Measurements from ENCODE around the gene HOXA6. TPM values are rescaled to one million over a fixed set of nuclear protein-coding genes. Genes with fewer than 3 reads are reported as not detected.
A peak's percentile ranks its signal among the peaks of the same experiment; 100 is the strongest.

Gene HOXA6
- polyA plus RNA-seq, 1 donor = 5.6 TPM

- DNase-seq = no peak
Observed at GRCh38 chr7:27137640-27138315, 9.8 kb downstream of the HOXA6 start.

- no peak for DNase-seq
Observed at GRCh38 chr7:27134392-27134791, 13.2 kb downstream of the HOXA6 start.

- no peak for DNase-seq
Observed at GRCh38 chr7:27133409-27134231, 14.0 kb downstream of the HOXA6 start.

DNA sequence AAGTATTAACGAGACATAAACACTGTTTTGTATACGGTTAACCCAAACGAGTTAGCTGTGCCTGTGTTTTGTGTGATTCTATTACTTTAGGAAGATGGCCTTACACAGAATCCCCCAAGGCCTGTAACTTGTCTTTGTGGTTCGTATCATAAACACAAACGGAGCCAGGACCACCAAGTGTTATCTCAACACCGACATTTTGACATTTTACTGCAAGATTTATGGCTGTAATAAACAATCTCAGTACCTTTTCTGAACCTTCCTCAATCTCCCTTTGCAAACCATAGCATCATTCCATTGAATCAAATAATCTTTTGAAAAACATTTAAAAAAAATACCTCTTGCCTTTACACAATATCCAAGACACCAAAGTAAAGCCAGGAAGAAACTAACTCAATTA lies 14.6 kb downstream of the HOXA6 start:
- no peak for DNase-seq

DNA sequence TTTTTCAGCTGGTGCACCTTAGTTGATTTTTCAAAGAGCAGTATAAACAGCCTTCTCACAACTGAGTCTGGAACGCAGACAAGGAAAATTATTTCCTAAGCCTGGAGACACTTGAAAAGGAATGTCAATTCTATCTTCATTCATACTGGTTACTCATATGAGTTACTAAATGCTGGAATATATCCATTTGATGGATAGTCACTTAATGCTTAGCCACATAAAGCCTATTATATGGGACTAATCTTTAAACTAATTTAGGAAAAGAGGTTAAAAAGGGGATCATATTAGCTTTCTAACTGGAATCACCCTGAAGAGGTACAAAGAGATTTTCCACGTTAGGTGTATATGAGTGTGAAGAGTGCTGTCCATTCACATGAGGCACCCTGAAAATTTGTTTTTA lies 15.4 kb downstream of the HOXA6 start:
- DNase-seq = no peak

- no peak for DNase-seq
Observed at GRCh38 chr7:27131390-27131819, 16.2 kb downstream of the HOXA6 start.

DNA sequence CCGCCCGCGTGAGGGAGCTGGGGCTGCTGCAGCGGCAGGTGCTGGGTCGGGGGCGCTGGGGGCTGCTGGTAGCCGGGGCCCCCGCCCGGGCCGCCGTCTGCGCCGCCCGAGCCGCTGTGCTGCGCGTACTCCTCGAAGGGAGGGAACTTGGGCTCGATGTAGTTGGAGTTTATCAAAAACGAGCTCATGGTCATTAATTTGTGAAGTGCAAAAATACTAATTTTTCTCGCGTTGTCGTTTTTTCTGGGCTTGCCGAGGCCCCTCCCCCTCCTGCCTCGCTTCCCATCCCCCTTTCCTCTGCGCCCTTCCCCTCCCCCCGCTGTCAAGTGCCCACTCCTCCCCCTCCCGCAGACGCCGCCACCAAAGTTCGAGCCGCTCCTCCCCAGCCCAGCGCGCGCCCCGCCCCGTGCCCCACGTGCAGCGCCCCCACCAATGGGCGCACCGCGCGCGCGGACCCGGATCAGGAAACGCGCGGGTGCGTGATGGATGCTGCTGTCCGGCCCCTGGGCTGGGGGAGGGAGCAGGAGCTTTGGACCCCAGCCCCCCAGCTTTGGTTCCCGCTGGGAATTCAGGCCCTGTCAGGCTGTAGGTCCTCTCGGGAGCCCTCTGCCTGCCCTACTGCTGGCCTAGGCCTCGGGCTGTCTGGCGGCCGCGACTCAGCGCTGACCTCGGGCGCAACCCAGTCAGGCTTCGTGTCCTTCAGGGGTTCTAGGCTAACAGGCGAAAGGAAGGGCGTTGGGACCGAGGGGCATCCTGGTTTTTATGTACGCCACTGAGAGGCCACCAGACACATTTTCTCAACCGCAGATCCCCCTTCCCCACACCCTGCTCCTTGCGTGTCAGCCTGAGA lies 16.8 kb downstream of the HOXA6 start, which contains the start of gene HOXA4:
TSS of gene HOXA4 (minus strand) at position 218 of the 850 bp plus-strand sequence. CDS start at position 194, 24 bp downstream.
- DNase-seq = peak; percentile 95

- DNase-seq = no peak
Observed at GRCh38 chr7:27129729-27130539, 17.6 kb downstream of the HOXA6 start.

DNA sequence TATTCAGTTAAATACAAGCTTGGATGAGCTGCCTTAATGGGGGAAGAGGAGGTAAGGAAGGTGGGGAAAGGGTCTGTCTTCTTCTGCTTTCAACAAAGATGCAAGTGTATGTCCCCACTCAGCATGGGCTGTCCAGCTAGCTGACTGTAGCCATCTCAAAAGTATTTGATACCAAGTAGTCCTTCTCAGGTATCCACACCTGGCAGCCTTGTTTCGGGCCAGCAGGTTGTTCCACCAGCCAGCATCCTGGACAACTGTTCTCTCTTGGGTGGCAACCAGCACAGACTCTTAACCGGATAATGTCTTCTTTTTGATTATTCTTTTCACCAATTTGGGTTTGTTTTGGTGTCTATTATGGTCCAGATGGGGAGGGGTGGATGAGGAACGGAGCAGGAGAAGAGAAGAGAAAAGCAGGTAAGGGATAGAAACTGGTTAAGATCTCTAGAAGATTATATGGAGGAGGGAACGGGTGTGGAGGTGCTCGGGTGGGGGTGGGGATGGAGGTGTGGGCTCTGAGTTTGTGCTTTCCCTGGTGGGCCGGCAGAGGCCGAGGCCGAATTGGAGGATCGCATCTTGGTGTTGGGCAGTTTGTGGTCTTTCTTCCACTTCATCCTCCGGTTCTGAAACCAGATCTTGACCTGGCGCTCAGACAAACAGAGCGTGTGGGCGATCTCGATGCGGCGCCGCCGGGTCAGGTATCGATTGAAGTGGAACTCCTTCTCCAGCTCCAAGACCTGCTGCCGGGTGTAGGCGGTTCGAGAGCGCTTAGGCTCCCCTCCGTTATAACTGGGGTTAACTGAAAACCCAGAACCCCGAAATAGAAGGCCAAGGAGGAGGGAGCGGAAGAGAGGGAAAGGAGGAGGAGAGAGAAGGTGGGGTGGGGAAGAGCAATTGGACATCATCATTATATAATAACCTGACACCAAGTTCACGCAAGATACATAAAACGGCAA lies 18.5 kb downstream of the HOXA6 start:
- DNase-seq = no peak

DNA sequence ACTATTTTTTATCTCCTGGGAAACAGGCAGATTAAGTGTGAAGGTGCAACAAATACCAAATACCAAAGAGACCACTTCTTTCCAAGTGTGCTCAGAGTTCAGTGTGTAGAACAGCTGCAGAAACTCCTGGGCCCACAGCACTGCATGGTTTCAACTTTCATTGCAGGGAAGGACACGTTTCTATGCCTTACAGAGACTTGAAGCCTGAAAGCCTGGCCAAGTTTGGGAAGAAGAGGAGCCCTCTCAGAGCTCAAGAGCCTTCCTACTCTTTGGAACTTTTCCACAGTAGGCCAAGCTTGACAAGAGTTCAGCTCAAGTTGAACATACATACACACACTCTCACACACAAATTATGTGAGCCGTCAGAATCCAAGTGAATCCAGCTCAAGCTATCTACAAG lies 19.5 kb downstream of the HOXA6 start:
- no peak for DNase-seq

DNA sequence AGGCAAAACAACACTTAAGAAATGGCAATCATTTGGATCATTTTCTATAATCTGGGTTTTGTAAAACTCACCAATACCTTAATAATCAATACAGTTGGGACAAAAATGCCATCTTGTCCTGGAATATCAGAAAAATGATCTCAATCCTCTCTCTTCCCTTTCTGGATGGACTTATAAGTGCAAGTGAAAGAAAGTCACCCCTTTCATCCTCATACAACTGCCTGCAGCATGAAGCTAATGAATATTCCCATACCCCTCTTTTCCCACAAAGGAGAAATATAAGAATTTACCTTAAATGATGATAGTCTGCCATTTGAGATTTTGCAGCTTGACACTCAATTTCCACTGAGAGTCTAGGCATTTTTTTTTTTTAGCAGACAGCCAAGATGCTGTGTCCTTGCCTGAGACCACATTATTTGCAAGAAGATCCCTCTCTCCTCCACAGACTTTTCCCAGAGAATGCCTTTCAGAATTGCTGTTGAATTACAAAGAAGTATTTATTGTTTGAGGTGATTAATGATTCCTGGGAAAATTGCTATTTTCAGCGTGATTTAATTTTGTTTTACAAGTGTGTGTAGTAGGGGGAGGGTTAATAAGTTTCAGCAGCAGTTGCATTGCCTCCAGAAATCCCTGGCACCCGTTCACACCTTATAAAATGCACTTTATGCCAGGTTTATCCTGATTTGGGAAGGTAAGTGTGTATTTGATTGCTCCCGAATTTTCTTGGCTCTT lies 20.8 kb downstream of the HOXA6 start:
- DNase-seq = no peak

- DNase-seq = no peak
Observed at GRCh38 chr7:27125986-27126394, 21.6 kb downstream of the HOXA6 start.

DNA sequence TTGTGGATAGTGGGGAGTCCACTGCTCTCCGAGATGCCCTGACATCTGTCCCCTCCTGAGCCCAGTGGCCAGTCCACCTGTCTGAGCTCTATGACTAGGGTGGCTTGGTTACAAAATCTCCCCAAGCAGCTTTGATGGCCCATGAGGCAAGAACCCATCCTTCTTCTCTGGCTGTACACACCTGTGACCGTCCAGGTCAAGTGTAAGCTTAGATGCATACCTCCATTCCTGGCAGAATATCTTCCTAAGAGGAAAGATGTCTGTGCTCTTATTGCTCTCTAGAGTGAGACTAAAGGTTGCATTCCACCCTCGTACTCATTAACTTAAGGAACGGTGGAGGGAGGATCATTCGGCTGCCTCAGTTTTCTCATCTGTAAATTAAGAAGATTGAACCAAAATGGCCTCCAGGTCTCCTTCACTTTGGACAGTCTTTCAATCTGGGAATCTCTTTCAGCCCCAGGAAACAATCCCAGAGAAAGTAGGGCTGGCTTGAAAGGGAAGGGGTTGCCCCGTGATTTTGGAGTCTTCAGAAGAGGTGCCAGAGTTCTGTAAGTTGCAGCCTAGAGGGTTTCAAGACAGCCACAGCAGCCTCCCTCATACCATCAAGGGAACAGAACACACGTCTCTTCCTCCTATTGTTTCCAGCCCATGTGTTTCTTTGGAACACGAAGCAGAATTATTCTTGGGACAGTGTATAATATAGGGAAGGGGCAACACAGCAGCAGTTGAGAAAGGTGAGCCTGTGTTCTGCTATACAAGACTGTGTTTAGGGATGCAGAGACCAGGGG lies 22.5 kb downstream of the HOXA6 start:
- no peak for DNase-seq

- no peak for DNase-seq
Observed at GRCh38 chr7:27124096-27124901, 23.3 kb downstream of the HOXA6 start.

DNA sequence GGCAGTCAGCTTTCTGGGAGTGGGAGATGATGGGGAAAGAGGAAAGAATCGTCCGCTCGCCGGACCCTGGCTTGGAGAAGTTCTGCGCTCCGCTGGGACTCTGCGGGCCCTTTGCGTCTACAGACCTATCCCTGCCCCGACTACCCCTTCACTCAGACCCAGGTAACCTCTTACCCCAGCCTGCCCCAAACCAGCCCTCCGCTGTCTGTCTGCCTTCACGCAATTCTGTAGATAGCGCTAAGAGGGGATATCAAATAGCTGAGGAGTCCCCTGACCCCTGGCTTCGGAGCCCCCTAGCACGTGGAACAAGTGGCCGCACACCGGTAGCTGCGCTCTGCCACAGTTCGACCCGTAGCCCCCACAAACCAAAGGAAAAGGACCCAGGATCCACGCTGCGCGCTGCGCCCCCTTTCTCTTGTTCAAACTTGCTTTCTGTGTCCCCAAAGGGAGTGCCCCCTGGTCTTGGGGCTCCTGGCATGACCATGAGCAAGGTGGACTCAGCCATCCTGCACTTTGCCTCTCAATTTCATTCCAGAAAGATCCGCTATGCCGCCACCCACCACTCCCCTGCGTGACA lies 24.0 kb downstream of the HOXA6 start:
- DNase-seq = no peak

DNA sequence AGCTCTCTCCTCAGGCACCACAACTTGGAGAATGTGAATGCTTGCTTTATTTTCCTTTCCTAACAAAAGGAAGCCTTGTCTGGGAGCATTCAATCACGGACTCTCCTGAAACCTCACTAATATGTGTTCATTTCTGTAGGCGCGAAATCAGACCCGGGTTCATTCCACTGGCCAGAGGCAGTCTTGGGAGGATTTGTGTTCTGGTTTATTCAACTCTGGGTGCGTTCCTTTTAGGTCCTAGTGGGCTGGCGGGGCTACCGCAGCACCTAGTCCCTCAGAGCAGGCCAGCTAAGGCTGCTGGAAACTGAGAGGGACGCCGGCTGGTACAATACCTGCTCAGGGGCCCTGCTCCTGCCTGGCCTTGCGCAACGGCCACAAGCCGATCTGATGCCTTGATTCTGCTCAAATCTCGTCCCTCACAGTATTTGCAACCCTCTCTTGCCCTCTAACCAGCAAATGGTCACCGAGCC lies 24.5 kb downstream of the HOXA6 start:
- no peak for DNase-seq

- DNase-seq = no peak
Observed at GRCh38 chr7:27122077-27122910, 25.3 kb downstream of the HOXA6 start.
